NCI-H82 treated with DMSO at 0.1 percent for 48 hours (cell line): ENCODE data around the gene ISG20.
A peak's percentile ranks its signal among the peaks of the same experiment; 100 is the strongest.
"Not testable (repeated sequence)": the region's sequence is repeated elsewhere in the genome, so short reads cannot be mapped to it uniquely, and the experiment has no call there.

Experiments
- DNase-seq: peaks from one replicate; lab custom pipeline; 2025; ENCODE audit not compliant: unreplicated experiment; lab: John Stamatoyannopoulos, UW

ISG20 gene

GRCh38 chr15:88618686-88619085, 20.1 kb upstream of the ISG20 start:
- DNase-seq = no peak

DNA sequence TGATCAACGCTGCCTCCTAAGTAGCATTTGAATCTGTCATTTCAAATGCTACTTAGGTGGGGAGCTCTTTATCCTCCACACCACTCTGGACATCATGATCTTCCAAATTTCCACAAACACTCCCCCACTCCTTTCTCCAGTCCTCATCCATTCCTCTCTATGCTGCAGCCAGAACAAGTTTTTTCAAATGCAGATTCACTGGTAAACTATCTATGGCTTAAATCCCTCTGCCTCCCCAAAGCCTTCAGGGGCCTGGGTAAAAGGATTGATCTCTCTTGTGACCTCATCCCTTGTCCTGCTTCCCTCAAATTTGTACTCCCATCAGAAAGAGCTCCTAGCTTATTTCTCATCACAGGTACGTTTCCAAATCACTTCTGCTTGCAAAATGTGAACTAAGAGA, 19.0 kb upstream of the ISG20 start:
- no peak for DNase-seq

GRCh38 chr15:88620995-88621772, 17.6 kb upstream of the ISG20 start, which contains the start of gene AEN:
Gene AEN, plus strand, starts transcription at chr15:88621340. Its CDS starts 4,870 bp downstream, at chr15:88626210.
- peak; percentile 85 for DNase-seq

GRCh38 chr15:88621789-88622604, 16.8 kb upstream of the ISG20 start:
- DNase-seq = no peak

GRCh38 chr15:88622605-88622975, 16.2 kb upstream of the ISG20 start:
- no peak for DNase-seq

GRCh38 chr15:88623061-88623460, 15.8 kb upstream of the ISG20 start:
- no peak for DNase-seq

GRCh38 chr15:88623632-88624031, 15.2 kb upstream of the ISG20 start:
- DNase-seq = no peak

DNA sequence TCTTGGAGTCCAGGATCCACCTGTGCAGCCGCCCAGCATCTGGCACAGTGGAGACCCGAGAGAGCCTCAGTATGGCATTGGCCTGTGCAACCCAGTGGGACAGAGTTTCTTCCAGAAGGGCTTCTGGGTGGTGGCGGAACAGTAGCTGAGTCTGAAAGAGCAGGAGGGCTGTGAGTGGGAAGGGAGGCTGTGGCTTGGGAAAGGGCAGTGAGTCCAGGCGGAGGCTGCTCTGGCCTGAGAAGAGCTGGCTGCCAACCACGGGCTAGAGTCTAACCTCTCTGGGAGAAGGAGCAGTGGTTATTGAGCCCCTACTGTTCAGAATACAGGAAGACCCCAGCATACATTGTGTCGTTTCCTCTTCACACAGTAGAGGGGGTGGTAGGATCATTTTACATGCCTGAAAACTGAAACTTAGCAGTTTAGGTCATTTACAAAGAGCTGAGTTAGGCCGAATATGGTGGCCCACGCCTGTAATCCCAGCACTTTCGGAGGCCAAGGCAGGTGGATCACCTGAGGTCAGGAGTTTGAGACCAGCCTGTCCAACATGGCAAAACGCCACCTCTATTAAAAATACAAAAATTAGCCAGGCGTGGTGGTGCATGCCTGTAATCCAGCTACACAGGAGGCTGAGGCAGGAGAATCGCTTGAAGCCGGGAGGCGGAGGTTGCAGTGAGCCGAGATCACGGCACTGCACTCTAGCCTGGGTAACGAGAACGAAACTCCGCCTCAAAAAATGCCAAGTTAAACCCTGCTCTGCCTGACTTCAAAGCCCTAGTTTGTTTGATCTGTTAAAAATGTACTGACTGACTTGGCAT, 14.5 kb upstream of the ISG20 start:
- DNase-seq = no peak

DNA sequence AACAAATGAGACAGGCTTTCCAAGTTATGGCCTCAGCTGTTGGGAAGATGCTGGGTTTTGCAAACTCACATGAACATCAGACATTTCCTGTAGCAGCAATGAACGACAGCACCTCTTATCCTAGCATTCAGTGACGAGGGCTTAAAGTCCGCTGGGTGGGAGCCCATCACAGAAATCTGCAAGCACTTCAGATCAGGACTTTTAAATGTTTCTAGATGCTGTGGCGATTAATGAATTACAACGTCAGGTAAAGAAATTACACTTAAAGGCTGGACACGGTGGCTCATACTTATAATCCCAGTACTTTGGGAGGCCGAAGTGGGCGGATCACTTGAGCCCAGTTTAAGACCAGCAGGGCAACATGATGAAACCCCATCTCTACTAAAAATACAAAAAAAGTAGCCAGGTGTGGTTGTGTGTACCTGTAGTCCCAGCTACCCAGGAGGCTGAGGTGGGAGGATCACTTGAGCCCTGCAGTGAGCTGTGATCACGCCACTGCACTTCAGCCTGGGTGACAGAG, 13.8 kb upstream of the ISG20 start:
- DNase-seq = no peak

DNA sequence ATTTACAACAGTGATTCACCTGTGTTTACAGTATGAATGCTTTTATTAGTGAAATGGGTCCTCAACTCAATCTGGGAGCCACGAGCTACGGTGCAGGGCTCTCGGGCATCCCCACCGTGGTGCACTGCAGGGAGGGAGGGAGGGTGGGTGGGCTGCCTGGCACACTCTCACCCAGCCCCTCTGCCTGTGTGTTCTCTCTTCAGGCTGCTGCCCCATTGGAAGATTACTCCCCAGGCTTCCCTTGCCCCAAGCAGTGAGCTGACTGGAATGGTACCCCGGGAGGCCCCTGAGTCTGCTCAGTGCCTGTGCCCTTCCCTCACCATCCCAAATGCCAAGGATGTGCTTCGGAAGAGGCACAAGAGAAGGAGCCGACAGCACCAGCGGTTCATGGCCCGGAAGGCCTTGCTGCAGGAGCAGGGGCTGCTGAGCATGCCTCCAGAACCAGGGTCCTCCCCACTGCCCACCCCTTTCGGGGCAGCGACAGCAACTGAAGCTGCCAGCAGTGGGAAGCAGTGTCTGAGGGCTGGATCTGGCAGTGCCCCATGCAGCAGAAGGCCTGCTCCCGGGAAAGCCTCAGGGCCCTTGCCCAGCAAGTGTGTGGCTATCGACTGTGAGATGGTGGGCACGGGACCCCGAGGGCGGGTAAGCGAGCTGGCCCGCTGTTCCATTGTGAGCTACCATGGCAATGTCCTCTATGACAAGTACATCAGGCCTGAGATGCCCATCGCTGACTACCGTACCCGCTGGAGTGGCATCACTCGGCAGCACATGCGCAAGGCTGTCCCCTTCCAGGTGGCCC, 12.7 kb upstream of the ISG20 start:
- no peak for DNase-seq

- DNase-seq = no peak
Measured at GRCh38 chr15:88627463-88627862, 11.4 kb upstream of the ISG20 start.

DNA sequence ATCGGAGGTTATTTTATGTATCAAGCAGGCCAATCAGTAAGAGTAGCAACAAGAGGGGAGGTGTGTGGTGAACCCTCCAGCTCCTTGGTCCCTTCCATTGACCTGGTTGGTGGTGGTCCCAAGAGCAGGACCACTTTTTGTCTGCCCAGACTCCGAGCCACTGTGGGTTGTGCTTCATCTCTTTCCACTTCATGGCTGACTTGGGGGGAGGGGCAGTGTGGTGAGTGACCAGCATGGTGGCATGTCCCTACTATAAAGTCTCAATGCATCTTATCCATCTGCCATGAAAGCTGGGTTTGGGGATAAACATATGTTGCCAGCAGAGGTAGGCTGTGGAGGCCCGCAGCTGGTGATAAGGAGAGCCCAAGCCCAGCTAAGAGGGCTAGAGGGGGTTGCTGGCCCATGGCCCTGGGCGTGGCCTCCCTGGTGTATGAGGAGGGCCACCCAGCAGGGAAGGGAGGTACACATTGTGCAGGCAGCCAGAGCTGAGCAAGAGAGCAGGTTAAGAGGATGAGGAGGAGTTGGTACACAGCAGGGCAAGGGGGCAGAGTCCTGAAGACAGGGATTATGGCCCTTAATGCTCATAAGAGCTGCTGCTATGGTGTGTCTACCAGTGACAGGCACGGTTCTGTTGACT, 10.7 kb upstream of the ISG20 start:
- DNase-seq = no peak

DNA sequence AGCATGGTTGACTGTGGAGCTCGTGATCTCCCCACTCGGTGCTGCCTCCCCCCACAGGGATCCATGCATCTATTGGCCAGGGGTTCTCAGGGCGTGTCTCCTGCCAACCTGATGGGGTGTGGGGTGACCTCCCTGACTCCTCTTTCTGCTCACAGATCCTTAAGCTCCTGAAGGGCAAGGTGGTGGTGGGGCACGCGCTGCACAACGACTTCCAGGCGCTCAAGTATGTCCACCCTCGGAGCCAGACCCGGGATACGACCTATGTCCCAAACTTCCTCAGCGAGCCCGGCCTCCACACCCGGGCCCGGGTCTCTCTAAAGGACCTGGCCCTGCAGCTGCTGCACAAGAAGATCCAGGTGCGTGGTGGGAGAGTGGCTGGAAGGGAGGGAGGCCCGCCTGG, 9.7 kb upstream of the ISG20 start:
- no peak for DNase-seq

- DNase-seq = no peak
Measured at GRCh38 chr15:88630141-88630721, 8.6 kb upstream of the ISG20 start.

DNA sequence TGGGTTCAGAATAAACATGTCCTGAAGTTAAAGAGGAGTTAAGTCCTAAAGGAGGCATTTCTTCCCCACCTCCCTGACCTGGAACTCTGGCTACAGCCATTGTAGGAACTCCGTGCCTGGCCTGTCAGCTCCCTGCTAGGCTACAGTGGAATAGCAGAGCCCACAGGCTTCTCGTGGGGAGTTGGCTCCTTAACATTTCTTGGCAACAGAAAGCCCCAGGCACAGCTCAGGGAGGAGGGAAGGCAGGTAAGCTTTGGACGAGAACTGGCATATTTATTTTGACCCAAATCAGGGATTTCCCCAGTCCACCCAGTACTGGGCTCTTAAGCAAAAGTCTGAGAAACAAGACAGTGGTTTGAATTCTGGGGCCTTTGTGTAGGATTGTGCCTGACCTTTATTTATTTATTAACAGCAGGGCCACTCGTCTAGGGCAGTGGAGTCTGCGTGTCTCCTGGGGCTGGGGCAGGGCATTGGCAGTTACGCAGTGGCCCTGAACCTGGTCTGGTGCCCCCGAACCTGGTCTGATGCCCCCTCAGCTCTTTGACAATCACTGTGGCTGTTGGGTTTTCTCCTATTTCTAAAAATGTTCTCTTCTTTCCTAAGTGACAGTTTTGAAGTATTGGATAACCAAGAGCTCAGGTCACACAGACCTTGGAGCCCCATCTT, 7.9 kb upstream of the ISG20 start:
- DNase-seq = no peak

- DNase-seq = no peak
Measured at GRCh38 chr15:88631464-88632028, 7.3 kb upstream of the ISG20 start.

DNA sequence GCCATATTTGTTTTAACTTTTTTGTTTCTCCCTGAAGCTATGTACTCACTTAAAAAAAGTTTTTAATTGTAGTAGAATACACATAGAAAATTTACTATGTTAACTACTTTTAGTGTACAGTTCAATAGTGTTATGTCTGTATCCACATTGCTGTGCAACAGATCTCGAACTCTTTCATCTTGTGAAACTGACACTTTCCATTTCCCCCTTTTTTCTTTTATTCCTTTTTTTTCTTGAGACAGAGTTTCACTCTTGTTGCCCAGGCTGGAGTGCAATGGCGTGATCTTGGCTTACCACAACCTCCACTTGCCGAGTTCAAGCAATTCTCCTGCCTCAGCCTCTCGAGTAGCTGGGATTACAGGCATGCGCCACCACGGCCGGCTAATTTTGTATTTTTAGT, 6.0 kb upstream of the ISG20 start:
- DNase-seq = not testable (repeated sequence)

DNA sequence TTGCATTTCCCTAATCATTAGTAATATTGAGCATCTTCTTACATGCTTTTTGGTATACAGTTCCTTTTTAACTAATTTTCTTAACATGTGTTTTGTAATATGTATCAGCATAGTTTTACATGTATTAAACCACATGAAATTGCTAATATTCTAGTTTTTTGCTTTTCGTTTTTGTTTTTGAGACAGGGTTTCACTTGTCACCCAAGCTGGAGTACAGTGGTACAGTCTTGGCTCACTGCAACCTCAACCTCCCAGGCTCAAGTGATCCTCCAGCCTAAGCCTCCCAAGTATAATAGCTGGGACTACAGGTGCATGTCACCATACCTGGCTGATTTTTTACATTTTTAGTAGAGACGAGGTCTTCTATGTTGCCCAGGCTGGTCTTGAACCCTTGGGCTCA, 4.4 kb upstream of the ISG20 start:
- no peak for DNase-seq

GRCh38 chr15:88635318-88635717, 3.5 kb upstream of the ISG20 start:
- DNase-seq = no peak
